Duodenal mucosa (tissue), 2 donors: Measurements from ENCODE around the gene SPPL3.

ENCODE experiments used
- H3K27ac ChIP-seq: one replicate; pipeline ENCODE4 v1.7.0; 2013; ENCODE audit warnings: low read depth, low read length
- H3K27me3 ChIP-seq, 2 donors: one replicate each; pipeline ENCODE4 v1.7.0; 2013; ENCODE audit warnings: low read length in 2 of 2, control low read depth in 1 of 2; ENCODE audit not compliant: insufficient read depth in 2 of 2, control insufficient read depth in 1 of 2
- H3K36me3 ChIP-seq, 2 donors: one replicate each; pipeline ENCODE4 v1.7.0; 2013; ENCODE audit warnings: low read length in 2 of 2, control low read depth in 1 of 2; ENCODE audit not compliant: insufficient read depth in 2 of 2, control insufficient read depth in 1 of 2
- H3K4me1 ChIP-seq, 2 donors: one replicate each; pipeline ENCODE4 v1.7.0; 2013; ENCODE audit warnings: low read length in 2 of 2, control low read depth in 1 of 2; ENCODE audit not compliant: insufficient read depth in 2 of 2, control insufficient read depth in 1 of 2
- H3K4me3 ChIP-seq, 2 donors: one replicate each; pipeline ENCODE4 v1.7.0; 2013; ENCODE audit warnings: low read length in 2 of 2, low read depth in 1 of 2
- H3K9ac ChIP-seq, 2 donors: one replicate each; pipeline ENCODE4 v1.7.0; 2013; ENCODE audit warnings: low read length in 2 of 2, low read depth in 1 of 2
- H3K9me3 ChIP-seq, 2 donors: one replicate each; pipeline ENCODE4 v1.7.0; 2013; ENCODE audit warnings: low read length in 2 of 2, control low read depth in 1 of 2; ENCODE audit not compliant: control insufficient read depth in 1 of 2

SPPL3 gene

GRCh38 chr12:120939523-120939922 lies 35.4 kb upstream of the SPPL3 start:
- Histone ChIP-seq H3K36me3 (no peaks in the 10 kb centered on the region), H3K4me3 (no peak overlapping the region), H3K9me3 (no peaks in the 10 kb centered on the region), H3K27me3 (peaks cover 0 to 2% of the 10 kb centered on the region in 2 donors), H3K9ac (no peak overlapping the region), H3K4me1 (no peaks in the 10 kb centered on the region), H3K27ac (no peak overlapping the region)

- H3K27ac ChIP-seq = no peak overlapping the region
- H3K36me3 ChIP-seq = no peaks in the 10 kb centered on the region
- no peaks in the 10 kb centered on the region for H3K4me1 ChIP-seq
- H3K9me3 ChIP-seq = no peaks in the 10 kb centered on the region
- peaks cover 0 to 2% of the 10 kb centered on the region in 2 donors for H3K27me3 ChIP-seq
- H3K9ac ChIP-seq = no peak overlapping the region
- no peak overlapping the region for H3K4me3 ChIP-seq
These were observed 34.3 kb upstream of the SPPL3 start for GRCh38 chr12:120938496-120938895.

GRCh38 chr12:120936197-120936596 lies 32.0 kb upstream of the SPPL3 start:
- Histone ChIP-seq H3K4me3 (no peak overlapping the region), H3K36me3 (no peaks in the 10 kb centered on the region), H3K27me3 (peaks cover 0 to 2% of the 10 kb centered on the region in 2 donors), H3K9me3 (no peaks in the 10 kb centered on the region), H3K4me1 (peaks cover 0 to 6% of the 10 kb centered on the region in 2 donors), H3K9ac (no peak overlapping the region), H3K27ac (no peak overlapping the region)

- no peaks in the 10 kb centered on the region for H3K9me3 ChIP-seq
- peaks cover 0 to 6% of the 10 kb centered on the region in 2 donors for H3K4me1 ChIP-seq
- H3K27ac ChIP-seq = no peak overlapping the region
- no peak overlapping the region for H3K4me3 ChIP-seq
- H3K27me3 ChIP-seq = peaks cover 0 to 2% of the 10 kb centered on the region in 2 donors
- H3K9ac ChIP-seq = no peak overlapping the region
- no peaks in the 10 kb centered on the region for H3K36me3 ChIP-seq
These were observed 29.6 kb upstream of the SPPL3 start for GRCh38 chr12:120933786-120934185.

GRCh38 chr12:120932956-120933526 lies 28.9 kb upstream of the SPPL3 start:
- Histone ChIP-seq H3K4me1 (peaks cover 0 to 6% of the 10 kb centered on the region in 2 donors), H3K9ac (no peak overlapping the region), H3K27ac (no peak overlapping the region)

GRCh38 chr12:120932058-120932457 lies 27.9 kb upstream of the SPPL3 start:
- peaks cover 0 to 6% of the 10 kb centered on the region in 2 donors for H3K4me1 ChIP-seq
- H3K9ac ChIP-seq = no peak overlapping the region
- H3K4me3 ChIP-seq = no peak overlapping the region
- H3K36me3 ChIP-seq = no peaks in the 10 kb centered on the region
- H3K27ac ChIP-seq = no peak overlapping the region
- no peaks in the 10 kb centered on the region for H3K27me3 ChIP-seq
- H3K9me3 ChIP-seq = no peaks in the 10 kb centered on the region

More at GRCh38 chr12:120932956-120933526, 28.9 kb upstream of the SPPL3 start:
- Histone ChIP-seq H3K9me3 (no peaks in the 10 kb centered on the region), H3K27me3 (peaks cover 0 to 2% of the 10 kb centered on the region in 2 donors), H3K4me3 (no peak overlapping the region), H3K36me3 (no peaks in the 10 kb centered on the region)

- Histone ChIP-seq H3K9ac (no peak overlapping the region), H3K9me3 (no peaks in the 10 kb centered on the region), H3K27ac (no peak overlapping the region), H3K4me1 (peaks cover 0 to 6% of the 10 kb centered on the region in 2 donors), H3K4me3 (no peak overlapping the region), H3K27me3 (no peaks in the 10 kb centered on the region), H3K36me3 (no peaks in the 10 kb centered on the region)
These were observed 25.9 kb upstream of the SPPL3 start for GRCh38 chr12:120930032-120930431.

GRCh38 chr12:120928864-120929652 lies 24.9 kb upstream of the SPPL3 start:
- H3K9me3 ChIP-seq = no peaks in the 10 kb centered on the region
- no peaks in the 10 kb centered on the region for H3K27me3 ChIP-seq
- H3K4me3 ChIP-seq = no peak overlapping the region
- H3K4me1 ChIP-seq = peaks cover 0 to 6% of the 10 kb centered on the region in 2 donors
- H3K9ac ChIP-seq = no peak overlapping the region
- H3K36me3 ChIP-seq = no peaks in the 10 kb centered on the region
- no peak overlapping the region for H3K27ac ChIP-seq

- Histone ChIP-seq H3K27me3 (no peaks in the 10 kb centered on the region), H3K9ac (no peak overlapping the region), H3K4me1 (no peaks in the 10 kb centered on the region), H3K9me3 (no peaks in the 10 kb centered on the region), H3K36me3 (no peaks in the 10 kb centered on the region), H3K27ac (no peak overlapping the region), H3K4me3 (no peak overlapping the region)
These were observed 21.8 kb upstream of the SPPL3 start for GRCh38 chr12:120925740-120926563.

- no peaks in the 10 kb centered on the region for H3K27me3 ChIP-seq
- no peak overlapping the region for H3K9ac ChIP-seq
- H3K27ac ChIP-seq = no peak overlapping the region
- H3K4me3 ChIP-seq = no peak overlapping the region
- peaks cover 2 to 5% of the 10 kb centered on the region in 2 donors for H3K9me3 ChIP-seq
- no peaks in the 10 kb centered on the region for H3K4me1 ChIP-seq
- no peaks in the 10 kb centered on the region for H3K36me3 ChIP-seq
These were observed 18.1 kb upstream of the SPPL3 start for GRCh38 chr12:120922279-120922678.
